Effector memory CD8-positive, alpha-beta T cell (primary cell): ENCODE data around the gene VSX1.

Experiments used
- ATAC-seq: fragments of 150-1000 bp; cut with Tn5 transposase; replicated peaks from 2 replicates; pipeline ENCODE4 v1.10.0; 2021; ENCODE audit warnings: mild to moderate bottlenecking, moderate library complexity
- DNase-seq, 3 experiments: peaks; one replicate each; pipeline ENCODE4 v3.0.0; 2021
- H3K27ac Mint-ChIP-seq, 2 donors: one replicate each; pipeline ENCODE4 v1.8.0; 2022; ENCODE audit warnings: mild to moderate bottlenecking in 2 of 2, mixed read lengths in 2 of 2, moderate library complexity in 2 of 2
- H3K27me3 Mint-ChIP-seq, 2 donors: one replicate each; pipeline ENCODE4 v1.8.0; 2022; ENCODE audit warnings: mixed read lengths in 2 of 2
- H3K36me3 Mint-ChIP-seq: one replicate; pipeline ENCODE4 v1.8.0; 2022; ENCODE audit warnings: mild to moderate bottlenecking, moderate library complexity, mixed read lengths; ENCODE audit not compliant: insufficient read depth
- H3K4me1 Mint-ChIP-seq, 2 donors: one replicate each; pipeline ENCODE4 v1.8.0; 2022; ENCODE audit warnings: low read depth in 2 of 2, mixed read lengths in 2 of 2
- H3K4me3 Mint-ChIP-seq, 2 donors: one replicate each; pipeline ENCODE4 v1.8.0; 2022; ENCODE audit warnings: mild to moderate bottlenecking in 2 of 2, mixed read lengths in 2 of 2, moderate library complexity in 2 of 2
- H3K9me3 Mint-ChIP-seq, 2 donors: one replicate each; pipeline ENCODE4 v1.8.0; 2022; ENCODE audit warnings: mixed read lengths in 2 of 2

VSX1 gene

DNA sequence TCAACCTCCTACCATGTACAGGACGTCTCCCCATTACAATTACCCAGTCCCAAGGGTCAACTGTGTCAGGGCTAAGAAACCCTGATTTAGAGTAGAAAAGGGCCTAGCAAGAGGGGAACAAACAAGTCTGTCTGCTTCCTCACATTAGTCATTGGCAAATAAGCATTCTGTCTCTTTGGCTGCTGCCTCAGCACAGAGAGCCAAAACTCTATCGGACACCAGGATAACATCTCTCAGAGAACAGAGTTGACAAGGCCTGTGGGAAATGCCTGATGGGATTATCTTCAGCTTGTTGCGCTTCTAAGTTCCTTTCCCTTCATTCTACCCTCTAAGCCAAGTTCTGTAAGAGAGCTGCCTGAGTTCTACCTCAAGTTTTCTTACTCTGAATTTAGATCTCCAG lies 19.0 kb upstream of the VSX1 start:
- Mint-ChIP-seq H3K36me3 (no peaks in the 10 kb centered on the region), H3K9me3 (no peaks in the 10 kb centered on the region), H3K4me1 (peaks cover 0 to 6% of the 10 kb centered on the region in 2 donors), H3K27me3 (peaks cover 33 to 37% of the 10 kb centered on the region in 2 donors), H3K27ac (no peak overlapping the region), H3K4me3 (no peak overlapping the region)
- DNase-seq (no peak), ATAC-seq (no peak)

- no peaks in the 10 kb centered on the region for H3K9me3 Mint-ChIP-seq
- H3K27me3 Mint-ChIP-seq: peaks cover 21 to 25% of the 10 kb centered on the region in 2 donors
- H3K4me3 Mint-ChIP-seq: no peak overlapping the region
- H3K4me1 Mint-ChIP-seq: peaks cover 0 to 6% of the 10 kb centered on the region in 2 donors
- no peaks in the 10 kb centered on the region for H3K36me3 Mint-ChIP-seq
- ATAC-seq (no peak), DNase-seq (no peak)
- peak overlapping the region in 1 of 2 donors; percentile 26 for H3K27ac Mint-ChIP-seq
These were observed 17.7 kb upstream of the VSX1 start for GRCh38 chr20:25099601-25100140.

GRCh38 chr20:25097498-25097897 lies 15.6 kb upstream of the VSX1 start:
- Mint-ChIP-seq H3K36me3 (no peaks in the 10 kb centered on the region), H3K9me3 (no peaks in the 10 kb centered on the region), H3K27me3 (peaks cover 5 to 6% of the 10 kb centered on the region in 2 donors), H3K4me1 (peaks cover 2 to 7% of the 10 kb centered on the region in 2 donors), H3K4me3 (no peak overlapping the region), H3K27ac (no peak overlapping the region)
- ATAC-seq (no peak), DNase-seq (no peak)

- peak; percentile 97 for ATAC-seq
- DNase-seq: peak; percentile 76 to 78 (median 76)
- peak overlapping the region; percentile 57 to 67 for H3K4me3 Mint-ChIP-seq
- H3K27ac Mint-ChIP-seq: peak overlapping the region; percentile 52 to 87
- peaks cover 3% of the 10 kb centered on the region for H3K36me3 Mint-ChIP-seq
- H3K4me1 Mint-ChIP-seq: peaks cover 23 to 27% of the 10 kb centered on the region in 2 donors
- H3K27me3 Mint-ChIP-seq: peaks cover 7 to 11% of the 10 kb centered on the region in 2 donors
- H3K9me3 Mint-ChIP-seq: no peaks in the 10 kb centered on the region
These were observed 8.8 kb upstream of the VSX1 start for GRCh38 chr20:25090492-25091429.

DNA sequence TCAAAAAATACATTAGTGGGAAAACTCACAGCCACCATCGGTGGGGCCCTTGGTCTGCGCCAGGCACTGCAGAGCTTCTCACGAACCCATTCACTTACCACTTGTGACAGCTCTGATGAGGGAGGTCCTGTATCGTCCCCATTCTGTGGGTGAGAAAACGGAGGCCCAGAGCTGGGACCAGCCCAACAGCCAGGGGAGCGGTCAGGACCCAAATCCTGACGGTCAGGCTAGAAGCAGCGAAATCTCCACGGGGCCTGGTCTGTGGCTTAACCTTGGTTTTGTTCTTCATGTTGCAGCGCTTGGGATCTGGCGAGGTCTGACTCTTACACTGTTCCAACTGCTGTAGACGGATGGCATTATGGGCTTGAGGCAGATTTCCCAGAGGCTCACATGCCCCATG lies 7.7 kb upstream of the VSX1 start:
- H3K9me3 Mint-ChIP-seq: no peaks in the 10 kb centered on the region
- peaks cover 13 to 22% of the 10 kb centered on the region in 2 donors for H3K27me3 Mint-ChIP-seq
- peaks cover 24 to 30% of the 10 kb centered on the region in 2 donors for H3K4me1 Mint-ChIP-seq
- peak overlapping the region in 1 of 2 donors; percentile 87 for H3K27ac Mint-ChIP-seq
- ATAC-seq: no peak
- H3K4me3 Mint-ChIP-seq: no peak overlapping the region
- DNase-seq: no peak
- peaks cover 6% of the 10 kb centered on the region for H3K36me3 Mint-ChIP-seq

DNA sequence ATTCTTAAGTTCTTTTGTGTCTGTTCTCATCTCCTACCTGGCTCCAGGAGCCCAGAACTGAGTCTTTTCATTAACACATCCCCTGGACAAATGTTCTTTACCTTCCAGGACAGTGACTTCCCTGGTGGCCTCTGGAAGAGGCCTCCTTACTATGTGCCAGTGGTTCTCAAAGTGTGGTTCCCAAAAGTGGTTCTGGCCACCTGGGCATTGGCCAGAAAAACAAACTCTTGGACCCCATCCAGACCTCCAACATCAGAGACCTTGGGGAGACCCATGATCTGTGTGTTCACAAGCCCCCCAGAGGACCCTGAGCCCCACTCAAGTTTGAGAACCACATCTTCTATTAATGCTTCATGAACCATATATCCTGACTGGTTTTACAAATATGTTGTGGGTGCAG lies 7.2 kb upstream of the VSX1 start:
- ATAC-seq (no peak), DNase-seq (no peak)
- H3K36me3 Mint-ChIP-seq: peaks cover 6% of the 10 kb centered on the region
- no peak overlapping the region for H3K27ac Mint-ChIP-seq
- H3K27me3 Mint-ChIP-seq: peaks cover 19 to 27% of the 10 kb centered on the region in 2 donors
- no peaks in the 10 kb centered on the region for H3K9me3 Mint-ChIP-seq
- H3K4me1 Mint-ChIP-seq: peaks cover 28 to 34% of the 10 kb centered on the region in 2 donors
- no peak overlapping the region for H3K4me3 Mint-ChIP-seq

GRCh38 chr20:25088267-25088666 lies 6.3 kb upstream of the VSX1 start:
- Mint-ChIP-seq H3K36me3 (peaks cover 6% of the 10 kb centered on the region), H3K27me3 (peaks cover 27 to 36% of the 10 kb centered on the region in 2 donors), H3K4me3 (no peak overlapping the region), H3K27ac (no peak overlapping the region), H3K9me3 (no peaks in the 10 kb centered on the region), H3K4me1 (peaks cover 35 to 40% of the 10 kb centered on the region in 2 donors)
- no peak for ATAC-seq
- no peak for DNase-seq

DNA sequence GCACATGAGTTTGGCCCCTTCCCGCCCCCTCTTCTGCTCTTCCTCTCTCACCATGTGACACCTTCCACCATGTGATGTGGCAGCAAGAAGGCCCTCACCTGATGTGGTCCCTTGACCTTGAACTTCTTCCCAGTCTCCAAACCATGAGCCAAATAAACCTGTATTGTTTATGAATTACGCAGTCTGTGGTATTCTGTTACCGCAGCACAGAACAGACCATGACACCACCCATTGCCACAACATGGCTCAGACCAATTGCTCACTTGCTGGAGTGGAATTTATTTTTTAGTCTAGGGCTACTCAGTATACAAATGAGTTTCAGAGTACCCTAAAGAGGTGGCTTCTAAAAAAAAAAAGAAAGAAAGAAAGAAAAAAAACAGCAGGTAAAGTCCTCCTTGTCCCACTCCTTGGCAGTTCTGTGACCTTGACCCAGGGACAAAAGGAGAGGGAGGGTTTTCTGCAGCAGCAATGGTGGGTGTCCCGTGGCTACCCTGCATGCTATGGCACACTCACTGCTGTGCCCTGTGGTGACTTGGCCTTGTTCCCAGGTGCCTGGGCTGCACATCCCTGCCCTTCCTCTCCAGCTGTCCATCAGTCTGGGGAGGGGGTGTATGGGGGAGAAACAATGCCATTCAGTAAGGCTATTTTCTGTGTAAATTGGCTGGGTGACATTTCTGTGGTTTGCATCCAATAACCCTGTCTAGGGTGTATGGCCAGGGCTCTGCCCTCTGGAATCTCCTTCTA lies 5.4 kb upstream of the VSX1 start:
- DNase-seq (no peak), ATAC-seq (no peak)
- H3K9me3 Mint-ChIP-seq: no peaks in the 10 kb centered on the region
- H3K4me3 Mint-ChIP-seq: no peak overlapping the region
- peaks cover 38% of the 10 kb centered on the region in 2 donors for H3K4me1 Mint-ChIP-seq
- H3K27me3 Mint-ChIP-seq: peaks cover 33 to 45% of the 10 kb centered on the region in 2 donors
- H3K36me3 Mint-ChIP-seq: peaks cover 6% of the 10 kb centered on the region
- peak overlapping the region in 1 of 2 donors; percentile 46 for H3K27ac Mint-ChIP-seq

DNA sequence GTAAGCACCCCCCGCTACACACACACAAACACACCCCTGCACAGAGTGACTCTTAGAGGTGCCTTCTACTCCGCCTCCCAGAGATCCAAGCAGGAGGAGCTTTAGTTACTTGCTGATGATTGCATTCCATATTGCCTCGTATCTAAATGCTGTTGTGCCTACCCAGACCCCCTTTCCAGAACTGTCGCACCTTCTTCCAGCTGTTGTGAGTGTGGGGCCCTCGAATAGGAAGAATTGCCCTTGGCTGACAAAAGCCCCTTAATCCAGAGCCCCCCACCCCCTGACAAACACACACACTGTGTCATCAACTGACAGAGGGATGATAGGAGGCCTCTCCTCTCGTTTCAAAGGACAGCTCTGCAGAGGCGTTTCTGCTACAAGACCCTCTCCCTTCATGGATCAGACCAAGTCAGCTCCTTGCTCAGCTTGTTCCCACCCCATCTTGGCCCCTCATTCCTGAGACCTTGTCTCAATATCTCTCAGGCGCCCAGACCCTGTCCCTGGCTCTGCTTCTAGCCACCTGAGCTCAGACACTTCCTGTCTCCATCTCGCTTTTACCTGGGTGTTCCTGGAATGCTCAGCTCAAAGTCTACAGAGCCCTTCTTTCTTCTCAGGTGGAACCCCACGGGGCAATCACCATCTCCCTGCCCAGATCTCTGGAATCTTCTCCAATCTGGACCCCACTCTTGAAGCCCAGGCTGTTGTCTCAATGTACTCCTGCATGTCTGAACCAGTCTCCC lies 4.0 kb upstream of the VSX1 start:
- Mint-ChIP-seq H3K27me3 (peaks cover 40 to 54% of the 10 kb centered on the region in 2 donors), H3K4me1 (peaks cover 25 to 26% of the 10 kb centered on the region in 2 donors), H3K4me3 (peak overlapping the region; percentile 17 to 21)

DNA sequence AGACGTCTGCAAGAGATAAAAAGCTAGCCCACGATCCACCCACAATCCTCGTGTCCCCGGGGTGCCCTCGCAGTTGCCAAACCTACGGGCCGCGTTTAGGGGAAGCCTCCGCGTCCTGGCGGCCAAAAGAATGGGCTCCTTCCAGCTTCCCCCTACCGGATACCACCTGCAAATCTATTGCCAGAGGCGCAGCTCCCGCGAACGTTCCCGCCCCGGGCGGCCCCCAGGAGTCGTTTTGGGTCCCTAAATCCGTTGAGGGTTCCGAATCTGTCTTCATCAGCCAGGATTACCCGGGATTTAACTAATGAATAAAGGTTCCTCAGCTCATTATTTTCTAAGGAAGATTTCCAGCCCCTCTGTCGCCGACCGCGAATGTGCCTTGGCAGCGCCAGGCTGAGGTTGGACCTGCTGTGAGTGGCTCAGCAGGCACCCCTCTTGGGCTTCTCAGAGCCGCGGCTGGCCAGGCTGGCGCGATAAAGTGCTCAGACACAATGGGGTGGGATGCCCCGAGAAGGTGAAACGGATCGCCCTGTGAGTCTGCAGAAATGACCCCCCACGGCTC lies 2.8 kb upstream of the VSX1 start:
- H3K36me3 Mint-ChIP-seq: peaks cover 3% of the 10 kb centered on the region
- peak; percentile 38 for ATAC-seq

More for the DNA sequence above, 4.0 kb upstream of the VSX1 start:
- peaks cover 3% of the 10 kb centered on the region for H3K36me3 Mint-ChIP-seq
- DNase-seq: no peak
- ATAC-seq: no peak
- peak overlapping the region in 1 of 2 donors; percentile 46 for H3K27ac Mint-ChIP-seq
- H3K9me3 Mint-ChIP-seq: no peaks in the 10 kb centered on the region

GRCh38 chr20:25083773-25084625 lies 2.1 kb upstream of the VSX1 start:
- Mint-ChIP-seq H3K4me3 (peak overlapping the region; percentile 60 to 74), H3K4me1 (peaks cover 17 to 19% of the 10 kb centered on the region in 2 donors), H3K9me3 (no peaks in the 10 kb centered on the region), H3K27me3 (peaks cover 57 to 73% of the 10 kb centered on the region in 2 donors), H3K27ac (no peak overlapping the region), H3K36me3 (peaks cover 3% of the 10 kb centered on the region)
- peak; percentile 76 for ATAC-seq
- peak in 2 of 3 experiments; percentile 41 to 45 for DNase-seq

More for the DNA sequence above, 2.8 kb upstream of the VSX1 start:
- no peak for DNase-seq
- Mint-ChIP-seq H3K27ac (no peak overlapping the region), H3K4me3 (peak overlapping the region; percentile 60 to 74), H3K9me3 (no peaks in the 10 kb centered on the region), H3K4me1 (peaks cover 17 to 19% of the 10 kb centered on the region in 2 donors), H3K27me3 (peaks cover 50 to 66% of the 10 kb centered on the region in 2 donors)
